Panc1 (cell line): ENCODE measurements around the gene APOBEC3B.

Source experiments
- POLR2AphosphoS5 ChIP-seq: IDR thresholded peaks from 2 replicates; pipeline ENCODE4 v1.6.1; 2012; ENCODE audit warnings: mild to moderate bottlenecking, low read depth, low read length, moderate library complexity
- SIN3A ChIP-seq: IDR thresholded peaks from 2 replicates; pipeline ENCODE4 v1.6.1; 2012; ENCODE audit warnings: low read depth, mild to moderate bottlenecking, low read length, moderate library complexity, borderline replicate concordance; ENCODE audit not compliant: insufficient read depth
- TCF7L2 ChIP-seq: IDR thresholded peaks from 2 replicates; pipeline ENCODE4 v1.6.1; 2011; ENCODE audit warnings: mild to moderate bottlenecking, low read depth, low read length, inconsistent platforms
- TF ChIP-seq, protein P1 (sequence below): fragments of 450-650 bp; IDR thresholded peaks from 2 replicates; pipeline ENCODE4 v1.5.1; 2017; ENCODE audit warnings: mild to moderate bottlenecking

DNA sequence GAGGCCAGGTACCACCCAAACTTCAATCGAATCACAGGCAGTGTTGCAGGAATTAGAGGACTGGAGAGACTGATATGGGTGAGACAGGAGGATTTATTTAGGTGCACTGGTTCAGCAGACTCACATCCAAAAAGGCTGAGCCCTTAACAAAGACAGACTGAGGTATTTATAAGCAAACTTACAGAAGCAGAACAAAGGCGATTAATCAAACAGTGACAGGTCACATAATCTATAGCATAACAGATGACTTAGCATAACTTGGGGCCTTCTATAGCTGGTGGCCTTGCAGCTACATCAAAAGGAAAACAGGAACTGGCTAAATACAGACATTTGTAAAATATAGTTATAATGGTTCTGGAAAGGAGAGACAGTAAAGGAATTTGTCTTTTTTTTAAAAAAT, 2.1 kb downstream of the APOBEC3B start:
- TF ChIP-seq POLR2AphosphoS5 (no peak), TCF7L2 (no peak), SIN3A (no peak)
- TF ChIP-seq, protein P1, sequence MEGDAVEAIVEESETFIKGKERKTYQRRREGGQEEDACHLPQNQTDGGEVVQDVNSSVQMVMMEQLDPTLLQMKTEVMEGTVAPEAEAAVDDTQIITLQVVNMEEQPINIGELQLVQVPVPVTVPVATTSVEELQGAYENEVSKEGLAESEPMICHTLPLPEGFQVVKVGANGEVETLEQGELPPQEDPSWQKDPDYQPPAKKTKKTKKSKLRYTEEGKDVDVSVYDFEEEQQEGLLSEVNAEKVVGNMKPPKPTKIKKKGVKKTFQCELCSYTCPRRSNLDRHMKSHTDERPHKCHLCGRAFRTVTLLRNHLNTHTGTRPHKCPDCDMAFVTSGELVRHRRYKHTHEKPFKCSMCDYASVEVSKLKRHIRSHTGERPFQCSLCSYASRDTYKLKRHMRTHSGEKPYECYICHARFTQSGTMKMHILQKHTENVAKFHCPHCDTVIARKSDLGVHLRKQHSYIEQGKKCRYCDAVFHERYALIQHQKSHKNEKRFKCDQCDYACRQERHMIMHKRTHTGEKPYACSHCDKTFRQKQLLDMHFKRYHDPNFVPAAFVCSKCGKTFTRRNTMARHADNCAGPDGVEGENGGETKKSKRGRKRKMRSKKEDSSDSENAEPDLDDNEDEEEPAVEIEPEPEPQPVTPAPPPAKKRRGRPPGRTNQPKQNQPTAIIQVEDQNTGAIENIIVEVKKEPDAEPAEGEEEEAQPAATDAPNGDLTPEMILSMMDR = no peak
